Ishikawa (cell line): ENCODE data around the gene PKDREJ.

Experiments
- CEBPB ChIP-seq: IDR thresholded peaks from 2 replicates; pipeline ENCODE4 v1.6.1; 2012
- CREB1 ChIP-seq: IDR thresholded peaks from 2 replicates; pipeline ENCODE4 v1.6.1; 2012; ENCODE audit warnings: low read depth
- EGR1 ChIP-seq: IDR thresholded peaks from 2 replicates; pipeline ENCODE4 v1.6.1; 2012
- EP300 ChIP-seq: IDR thresholded peaks from 2 replicates; pipeline ENCODE4 v1.6.1; 2012; ENCODE audit warnings: borderline replicate concordance
- FOXM1 ChIP-seq: IDR thresholded peaks from 2 replicates; pipeline ENCODE4 v1.6.1; 2012; ENCODE audit warnings: low read depth, borderline replicate concordance
- NFIC ChIP-seq: IDR thresholded peaks from 2 replicates; pipeline ENCODE4 v1.6.1; 2012
- RAD21 ChIP-seq: IDR thresholded peaks from 2 replicates; pipeline ENCODE4 v1.6.1; 2012; ENCODE audit warnings: low read depth
- TAF1 ChIP-seq: IDR thresholded peaks from 2 replicates; pipeline ENCODE4 v1.6.1; 2012; ENCODE audit warnings: low read depth, mild to moderate bottlenecking
- TCF12 ChIP-seq: IDR thresholded peaks from 2 replicates; pipeline ENCODE4 v1.6.1; 2012; ENCODE audit warnings: low read depth
- TEAD4 ChIP-seq: IDR thresholded peaks from 2 replicates; pipeline ENCODE4 v1.6.1; 2012
- YY1 ChIP-seq: IDR thresholded peaks from 2 replicates; pipeline ENCODE4 v1.6.1; 2012; ENCODE audit warnings: low read depth
- ZBTB7A ChIP-seq: IDR thresholded peaks from 2 replicates; pipeline ENCODE4 v1.6.1; 2012; ENCODE audit warnings: low read depth
- TF ChIP-seq, protein P1 (sequence below): IDR thresholded peaks from 2 replicates; pipeline ENCODE4 v1.6.1; 2012
- TF ChIP-seq, protein P2 (sequence below): IDR thresholded peaks from 2 replicates; pipeline ENCODE4 v1.6.1; 2012; ENCODE audit warnings: low read depth, mild to moderate bottlenecking
- TF ChIP-seq, protein P3 (sequence below): IDR thresholded peaks from 2 replicates; pipeline ENCODE4 v1.6.1; 2012

Gene PKDREJ

DNA sequence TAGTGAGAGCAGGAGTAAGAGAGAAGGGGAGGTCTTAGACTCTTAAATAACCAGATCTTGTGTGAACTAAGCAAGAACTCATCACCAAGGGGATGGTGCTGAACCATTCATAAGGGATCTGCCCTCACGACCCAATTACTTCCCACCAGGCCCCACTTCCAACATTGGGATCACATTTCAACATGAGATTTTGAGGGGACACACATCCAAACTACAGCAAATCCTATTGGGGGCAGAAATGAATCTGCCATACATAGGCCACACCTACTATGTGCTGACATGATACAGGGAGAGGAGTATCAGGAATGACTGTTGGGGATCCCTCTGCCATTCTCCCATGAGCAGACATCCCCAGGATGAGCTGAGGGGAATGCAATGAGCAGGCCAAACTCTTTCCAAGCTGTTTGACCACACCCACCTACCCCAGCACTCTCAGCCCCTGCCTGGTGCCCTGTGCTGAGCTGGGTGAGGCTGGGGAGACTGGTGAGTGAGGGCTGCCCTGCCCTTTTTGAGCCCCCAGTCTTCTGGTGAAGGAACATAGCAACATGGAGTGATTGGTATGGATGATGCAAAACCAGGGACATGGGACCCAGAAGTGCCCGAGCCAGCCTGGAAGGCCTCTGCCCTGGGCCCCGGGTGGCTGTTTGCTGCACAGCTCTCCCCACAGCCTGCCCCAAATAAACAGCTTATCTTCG lies 32.3 kb upstream of the PKDREJ start:
- TF ChIP-seq CEBPB (no peak), EP300 (no peak), FOXM1 (no peak), TEAD4 (no peak)

DNA sequence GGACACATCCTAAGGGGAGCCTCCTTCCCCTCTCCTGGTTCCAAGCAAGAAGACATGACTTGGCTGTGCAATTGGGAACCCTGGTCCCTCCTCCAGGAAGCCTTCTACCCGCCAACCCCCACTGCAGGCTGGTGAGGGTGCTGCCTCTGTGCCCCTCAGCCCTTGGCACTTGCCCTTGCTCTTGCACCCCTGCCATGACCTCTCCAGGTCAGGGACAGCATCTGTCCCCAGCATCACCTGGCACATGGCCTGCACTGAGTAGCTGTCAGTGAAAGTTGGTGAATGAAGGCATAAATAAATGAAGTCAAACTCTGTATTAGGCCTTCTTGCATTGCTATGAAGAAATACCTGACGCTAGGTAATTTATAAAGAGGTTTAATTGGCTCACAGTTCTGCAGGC lies 31.6 kb upstream of the PKDREJ start:
- TF ChIP-seq EGR1 (no peak), TAF1 (no peak)
- TF ChIP-seq, protein P1, sequence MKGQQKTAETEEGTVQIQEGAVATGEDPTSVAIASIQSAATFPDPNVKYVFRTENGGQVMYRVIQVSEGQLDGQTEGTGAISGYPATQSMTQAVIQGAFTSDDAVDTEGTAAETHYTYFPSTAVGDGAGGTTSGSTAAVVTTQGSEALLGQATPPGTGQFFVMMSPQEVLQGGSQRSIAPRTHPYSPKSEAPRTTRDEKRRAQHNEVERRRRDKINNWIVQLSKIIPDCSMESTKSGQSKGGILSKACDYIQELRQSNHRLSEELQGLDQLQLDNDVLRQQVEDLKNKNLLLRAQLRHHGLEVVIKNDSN: no peak

DNA sequence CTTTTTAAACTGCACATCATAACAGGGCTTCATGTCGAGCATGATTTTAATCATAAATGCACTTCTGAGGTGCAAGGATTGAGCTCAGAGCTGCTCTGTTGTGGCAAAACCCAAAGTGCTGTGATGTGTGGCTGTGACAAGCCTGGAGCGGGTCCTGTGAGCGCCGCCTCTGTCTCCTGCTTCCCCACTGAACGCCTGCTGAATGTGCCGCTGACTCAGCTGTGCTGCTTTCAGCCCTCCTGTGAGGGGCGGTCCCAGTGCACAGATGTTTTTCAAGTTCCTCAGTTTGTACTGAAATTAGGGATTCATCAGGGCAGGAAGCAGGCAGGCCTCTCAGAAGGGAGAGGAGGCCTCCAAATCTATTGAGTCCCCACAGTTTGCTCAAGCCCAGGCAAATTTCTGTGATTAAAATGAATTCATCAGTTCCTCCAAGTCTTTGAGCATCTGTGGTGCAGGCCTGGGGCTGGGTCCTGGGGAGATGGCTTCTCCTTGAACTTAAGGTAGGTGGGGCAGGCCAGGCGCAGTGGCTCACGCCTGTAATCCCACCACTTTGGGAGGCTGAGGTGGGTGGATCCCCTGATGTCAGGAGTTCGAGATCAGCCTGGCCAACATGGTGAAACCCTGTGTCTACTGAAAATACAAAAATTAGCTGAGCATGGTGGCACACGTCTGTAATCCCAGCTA lies 30.6 kb upstream of the PKDREJ start:
- TF ChIP-seq YY1 (no peak), NFIC (no peak), ZBTB7A (no peak), EP300 (no peak), TCF12 (no peak), CEBPB (no peak), TAF1 (no peak)
- TF ChIP-seq, protein P2, sequence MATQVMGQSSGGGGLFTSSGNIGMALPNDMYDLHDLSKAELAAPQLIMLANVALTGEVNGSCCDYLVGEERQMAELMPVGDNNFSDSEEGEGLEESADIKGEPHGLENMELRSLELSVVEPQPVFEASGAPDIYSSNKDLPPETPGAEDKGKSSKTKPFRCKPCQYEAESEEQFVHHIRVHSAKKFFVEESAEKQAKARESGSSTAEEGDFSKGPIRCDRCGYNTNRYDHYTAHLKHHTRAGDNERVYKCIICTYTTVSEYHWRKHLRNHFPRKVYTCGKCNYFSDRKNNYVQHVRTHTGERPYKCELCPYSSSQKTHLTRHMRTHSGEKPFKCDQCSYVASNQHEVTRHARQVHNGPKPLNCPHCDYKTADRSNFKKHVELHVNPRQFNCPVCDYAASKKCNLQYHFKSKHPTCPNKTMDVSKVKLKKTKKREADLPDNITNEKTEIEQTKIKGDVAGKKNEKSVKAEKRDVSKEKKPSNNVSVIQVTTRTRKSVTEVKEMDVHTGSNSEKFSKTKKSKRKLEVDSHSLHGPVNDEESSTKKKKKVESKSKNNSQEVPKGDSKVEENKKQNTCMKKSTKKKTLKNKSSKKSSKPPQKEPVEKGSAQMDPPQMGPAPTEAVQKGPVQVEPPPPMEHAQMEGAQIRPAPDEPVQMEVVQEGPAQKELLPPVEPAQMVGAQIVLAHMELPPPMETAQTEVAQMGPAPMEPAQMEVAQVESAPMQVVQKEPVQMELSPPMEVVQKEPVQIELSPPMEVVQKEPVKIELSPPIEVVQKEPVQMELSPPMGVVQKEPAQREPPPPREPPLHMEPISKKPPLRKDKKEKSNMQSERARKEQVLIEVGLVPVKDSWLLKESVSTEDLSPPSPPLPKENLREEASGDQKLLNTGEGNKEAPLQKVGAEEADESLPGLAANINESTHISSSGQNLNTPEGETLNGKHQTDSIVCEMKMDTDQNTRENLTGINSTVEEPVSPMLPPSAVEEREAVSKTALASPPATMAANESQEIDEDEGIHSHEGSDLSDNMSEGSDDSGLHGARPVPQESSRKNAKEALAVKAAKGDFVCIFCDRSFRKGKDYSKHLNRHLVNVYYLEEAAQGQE: no peak
- TF ChIP-seq, protein P1: no peak
- TF ChIP-seq, protein P3, sequence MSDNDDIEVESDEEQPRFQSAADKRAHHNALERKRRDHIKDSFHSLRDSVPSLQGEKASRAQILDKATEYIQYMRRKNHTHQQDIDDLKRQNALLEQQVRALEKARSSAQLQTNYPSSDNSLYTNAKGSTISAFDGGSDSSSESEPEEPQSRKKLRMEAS: no peak

DNA sequence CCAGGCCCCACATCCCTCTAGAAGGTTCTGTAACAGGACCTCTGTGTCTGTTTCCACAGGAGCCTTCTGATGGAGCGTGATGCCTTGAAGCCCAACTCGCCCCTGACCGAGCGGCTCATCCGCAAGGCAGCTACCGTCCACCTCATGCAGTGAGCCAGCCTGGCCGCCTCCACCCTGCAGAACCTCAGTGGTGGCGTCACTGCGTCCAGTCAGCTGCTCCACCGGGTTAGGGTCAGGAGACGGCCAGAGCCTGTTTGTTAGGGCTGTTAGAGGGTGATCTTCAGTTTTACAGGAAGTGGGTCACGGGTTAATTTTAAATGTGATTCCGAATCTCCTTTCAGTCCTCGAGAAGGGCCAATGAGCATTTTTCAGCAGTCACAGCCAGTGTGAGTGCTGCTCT lies 29.6 kb upstream of the PKDREJ start:
- TF ChIP-seq NFIC: no peak
- no peak for TF ChIP-seq TEAD4
- no peak for TF ChIP-seq RAD21
- TF ChIP-seq YY1: no peak
- TF ChIP-seq FOXM1: no peak
- TF ChIP-seq, protein P1: no peak
- TF ChIP-seq, protein P2: no peak
- TF ChIP-seq EGR1: no peak

DNA sequence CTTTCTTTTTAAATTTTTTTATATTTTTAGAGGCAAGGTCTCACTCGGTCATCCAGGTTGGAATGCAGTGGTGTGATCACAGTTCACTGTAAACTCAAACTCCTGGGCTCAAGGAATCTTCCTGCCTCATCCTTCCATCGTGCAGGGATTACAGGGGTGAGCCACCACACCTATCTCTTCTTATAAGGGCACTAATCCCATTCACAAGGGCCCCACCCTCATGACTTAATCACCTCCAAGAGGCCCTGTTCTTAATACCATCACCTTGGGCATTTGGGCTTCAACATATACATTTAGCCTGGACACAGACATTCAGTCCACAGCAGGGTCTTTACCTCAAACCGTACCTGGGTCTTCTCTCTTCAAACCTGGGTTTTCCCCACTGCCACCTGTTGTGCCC lies 29.0 kb upstream of the PKDREJ start:
- TF ChIP-seq CREB1: no peak
- no peak for TF ChIP-seq ZBTB7A
- no peak for TF ChIP-seq EGR1
- TF ChIP-seq NFIC: no peak
- TF ChIP-seq RAD21: no peak
- TF ChIP-seq, protein P1: no peak
- TF ChIP-seq TCF12: no peak
- TF ChIP-seq, protein P3: no peak
- TF ChIP-seq TAF1: no peak
- no peak for TF ChIP-seq YY1
- no peak for TF ChIP-seq TEAD4
